HUES48 (cell line): ENCODE data around the gene C20orf144.

Experiments used
- H3K27ac ChIP-seq: one replicate; pipeline ENCODE4 v1.7.0; 2013; ENCODE audit warnings: low read depth, low read length, inconsistent platforms
- H3K27me3 ChIP-seq: 2 replicates; pipeline ENCODE4 v1.6.1; 2013; ENCODE audit warnings: mild to moderate bottlenecking, low read length; ENCODE audit not compliant: control insufficient read depth, insufficient read depth
- H3K36me3 ChIP-seq: 2 replicates; pipeline ENCODE4 v1.6.1; 2013; ENCODE audit warnings: low read length; ENCODE audit not compliant: control insufficient read depth, insufficient read depth
- H3K4me1 ChIP-seq: 2 replicates; pipeline ENCODE4 v1.6.1; 2013; ENCODE audit warnings: mild to moderate bottlenecking, low read length; ENCODE audit not compliant: control insufficient read depth, insufficient read depth
- H3K4me3 ChIP-seq: 2 replicates; pipeline ENCODE4 v1.5.1; 2013; ENCODE audit warnings: mild to moderate bottlenecking, low read depth, low read length
- H3K9ac ChIP-seq: 2 replicates; pipeline ENCODE4 v1.6.1; 2013; ENCODE audit warnings: mild to moderate bottlenecking, low read depth, low read length, moderate library complexity
- H3K9me3 ChIP-seq: 2 replicates; pipeline ENCODE4 v1.6.1; 2013; ENCODE audit warnings: low read length; ENCODE audit not compliant: control insufficient read depth, insufficient read depth

C20orf144 gene

GRCh38 chr20:33681288-33681687 lies 19.2 kb downstream of the C20orf144 start:
- Histone ChIP-seq H3K4me3 (no peak overlapping the region), H3K9me3 (no peaks in the 10 kb centered on the region), H3K9ac (no peak overlapping the region), H3K36me3 (peaks cover 44% of the 10 kb centered on the region), H3K27me3 (no peaks in the 10 kb centered on the region), H3K27ac (no peak overlapping the region), H3K4me1 (peaks cover 9% of the 10 kb centered on the region)

DNA sequence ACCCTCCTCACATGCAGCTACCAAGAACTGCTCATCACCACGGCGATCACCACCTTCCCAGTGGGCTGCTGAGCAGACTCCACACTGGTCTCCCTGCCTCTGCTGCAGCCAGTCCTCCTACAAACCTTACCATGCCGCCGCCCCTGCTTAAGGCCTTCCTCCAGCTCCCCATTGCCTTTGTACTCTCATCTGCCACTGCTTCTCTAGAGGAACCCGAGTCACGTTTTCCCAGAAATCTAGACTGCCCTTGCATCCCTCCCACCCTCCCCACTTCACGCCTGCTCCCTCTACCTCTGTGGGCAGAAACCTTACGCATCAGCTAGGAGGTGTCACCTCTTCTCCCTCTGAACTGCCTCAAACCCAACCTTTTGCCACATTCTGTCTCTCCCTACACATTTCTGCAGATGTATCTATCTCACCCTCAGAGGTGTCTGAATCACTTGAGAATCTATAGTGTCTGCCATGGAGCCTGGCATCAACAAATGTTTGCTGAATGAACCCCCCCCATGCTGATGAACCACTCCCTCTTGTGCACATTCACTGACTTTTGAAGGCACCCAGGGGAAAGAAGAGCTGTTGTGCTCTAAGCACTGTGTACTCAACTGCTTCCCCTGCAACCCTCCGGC lies 19.7 kb downstream of the C20orf144 start:
- Histone ChIP-seq H3K9me3 (no peaks in the 10 kb centered on the region), H3K9ac (no peak overlapping the region), H3K36me3 (peaks cover 38% of the 10 kb centered on the region), H3K27ac (no peak overlapping the region), H3K27me3 (no peaks in the 10 kb centered on the region), H3K4me3 (no peak overlapping the region), H3K4me1 (peaks cover 12% of the 10 kb centered on the region)

DNA sequence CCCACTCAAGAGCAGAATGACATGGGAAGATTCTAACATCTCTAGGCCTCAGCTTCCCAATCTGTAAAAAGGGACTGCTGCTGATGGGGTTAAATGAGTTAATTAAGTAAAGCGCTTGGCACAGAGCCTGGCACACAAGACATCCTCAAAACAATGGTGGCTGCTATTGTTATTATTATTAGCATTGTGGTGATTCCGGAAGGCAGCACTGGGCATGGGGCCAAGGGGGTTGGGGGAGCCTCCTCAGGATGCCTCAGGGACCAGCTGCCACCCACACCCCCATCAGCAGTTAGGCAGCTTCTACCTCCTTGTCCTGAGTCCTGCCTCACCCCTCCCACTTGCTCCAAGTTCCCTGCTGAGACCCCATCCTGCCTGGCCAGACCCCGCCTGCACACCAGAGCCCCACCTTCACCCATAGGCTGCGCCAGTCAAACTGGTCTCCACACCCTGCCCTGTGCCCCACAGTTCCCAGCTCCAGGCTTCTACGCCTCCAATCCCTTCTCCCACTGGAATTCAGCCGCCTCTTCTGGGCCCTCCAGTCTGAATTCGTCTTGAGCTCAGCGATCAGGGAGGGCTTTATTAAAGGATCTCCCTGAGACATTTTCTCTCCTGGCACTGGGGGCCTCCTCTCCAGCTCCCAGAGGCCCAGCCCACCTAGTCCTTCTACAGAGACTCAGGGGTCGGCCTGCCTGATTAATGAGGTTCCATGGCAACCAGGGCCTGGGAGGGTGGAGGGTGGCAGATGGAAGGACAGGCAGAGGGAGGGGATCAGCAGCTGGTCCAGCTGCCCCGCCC lies 22.6 kb downstream of the C20orf144 start:
- peak overlapping the region; percentile 66 for H3K27ac ChIP-seq
- no peaks in the 10 kb centered on the region for H3K9me3 ChIP-seq
- H3K36me3 ChIP-seq = peaks cover 10% of the 10 kb centered on the region
- peaks cover 14% of the 10 kb centered on the region for H3K4me1 ChIP-seq
- H3K4me3 ChIP-seq = peak overlapping the region; percentile 75
- peak overlapping the region; percentile 72; the same call in 1 of the 2 replicates for H3K9ac ChIP-seq
- H3K27me3 ChIP-seq = no peaks in the 10 kb centered on the region; the same call in 1 of the 2 replicates

GRCh38 chr20:33685328-33686099 lies 23.4 kb downstream of the C20orf144 start:
- Histone ChIP-seq H3K4me1 (peaks cover 14% of the 10 kb centered on the region), H3K27ac (peak overlapping the region; percentile 66)

GRCh38 chr20:33686100-33686983 lies 24.2 kb downstream of the C20orf144 start, which contains the start of gene E2F1:
Gene E2F1, minus strand, starts transcription at chr20:33686385. Its CDS starts 121 bp downstream, at chr20:33686264.
- H3K9ac ChIP-seq = peak within 1 kb of the TSS; percentile 72
- no peaks in the 10 kb centered on the region; the same call in 1 of the 2 replicates for H3K27me3 ChIP-seq
- peaks cover 14% of the 10 kb centered on the region for H3K4me1 ChIP-seq
- no peaks in the 10 kb centered on the region for H3K9me3 ChIP-seq
- H3K36me3 ChIP-seq = no peaks in the 10 kb centered on the region; the same call in 1 of the 2 replicates
- peak within 1 kb of the TSS; percentile 75 for H3K4me3 ChIP-seq
- peak within 1 kb of the TSS; percentile 66 for H3K27ac ChIP-seq

More at GRCh38 chr20:33685328-33686099, 23.4 kb downstream of the C20orf144 start:
- Histone ChIP-seq H3K9ac (peak overlapping the region; percentile 72), H3K4me3 (peak overlapping the region; percentile 75), H3K9me3 (no peaks in the 10 kb centered on the region), H3K27me3 (no peaks in the 10 kb centered on the region; the same call in 1 of the 2 replicates), H3K36me3 (peaks cover 3% of the 10 kb centered on the region; the same call in 1 of the 2 replicates)

DNA sequence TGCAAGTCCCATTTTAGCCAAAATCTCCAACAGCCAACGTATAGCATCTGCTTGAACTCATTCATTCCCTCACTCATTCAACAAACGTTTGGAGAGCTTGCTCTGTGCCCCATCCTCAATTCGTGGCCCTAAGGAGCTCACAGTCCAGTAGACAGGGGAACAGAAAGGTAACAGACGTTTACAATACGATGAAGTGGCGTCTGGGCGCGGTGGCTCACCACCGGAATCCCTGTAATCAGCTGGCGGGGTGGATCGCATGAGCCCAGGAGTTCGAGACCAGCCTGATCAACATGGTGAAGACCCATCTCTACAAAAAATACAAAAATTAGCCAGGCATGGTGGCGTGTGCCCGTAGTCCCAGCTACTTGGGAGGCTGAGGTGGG lies 24.8 kb downstream of the C20orf144 start:
- Histone ChIP-seq H3K27ac (peak overlapping the region; percentile 35), H3K4me3 (peak overlapping the region; percentile 51; the same call in 1 of the 2 replicates)

DNA sequence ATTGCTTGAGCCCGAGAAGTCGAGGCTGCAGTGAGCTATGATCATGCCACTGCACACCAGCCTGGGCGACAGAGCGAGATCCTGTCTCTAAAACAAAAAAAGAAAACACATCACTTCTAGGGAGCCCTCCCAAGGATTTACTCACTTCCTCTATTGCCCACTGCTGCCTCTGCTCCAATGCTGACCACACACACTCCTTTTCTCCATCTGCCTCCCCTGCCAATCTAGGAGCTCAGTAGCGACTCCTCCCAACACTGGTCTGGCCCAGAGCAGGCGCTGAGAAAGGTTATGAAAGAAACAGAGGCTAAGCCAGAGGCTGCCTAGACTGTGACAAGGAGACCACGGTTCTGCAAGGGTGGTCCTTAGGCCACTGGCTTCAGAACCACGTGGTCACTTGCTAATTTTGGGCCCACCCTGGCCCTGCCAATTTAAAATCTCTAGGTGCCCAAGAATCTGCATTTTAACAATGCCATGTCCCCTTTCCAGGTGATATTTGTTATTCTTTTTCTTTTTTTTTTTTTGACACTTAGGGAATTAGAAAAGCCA lies 25.3 kb downstream of the C20orf144 start:
- Histone ChIP-seq H3K36me3 (no peaks in the 10 kb centered on the region; the same call in 1 of the 2 replicates), H3K9ac (no peak overlapping the region), H3K27ac (no peak overlapping the region), H3K4me1 (peaks cover 14% of the 10 kb centered on the region), H3K9me3 (no peaks in the 10 kb centered on the region), H3K4me3 (no peak overlapping the region), H3K27me3 (no peaks in the 10 kb centered on the region; the same call in 1 of the 2 replicates)

More for the DNA sequence above, 24.8 kb downstream of the C20orf144 start:
- H3K36me3 ChIP-seq = no peaks in the 10 kb centered on the region; the same call in 1 of the 2 replicates
- no peak overlapping the region for H3K9ac ChIP-seq
- H3K27me3 ChIP-seq = no peaks in the 10 kb centered on the region; the same call in 1 of the 2 replicates
- H3K9me3 ChIP-seq = no peaks in the 10 kb centered on the region
- peaks cover 14% of the 10 kb centered on the region for H3K4me1 ChIP-seq

DNA sequence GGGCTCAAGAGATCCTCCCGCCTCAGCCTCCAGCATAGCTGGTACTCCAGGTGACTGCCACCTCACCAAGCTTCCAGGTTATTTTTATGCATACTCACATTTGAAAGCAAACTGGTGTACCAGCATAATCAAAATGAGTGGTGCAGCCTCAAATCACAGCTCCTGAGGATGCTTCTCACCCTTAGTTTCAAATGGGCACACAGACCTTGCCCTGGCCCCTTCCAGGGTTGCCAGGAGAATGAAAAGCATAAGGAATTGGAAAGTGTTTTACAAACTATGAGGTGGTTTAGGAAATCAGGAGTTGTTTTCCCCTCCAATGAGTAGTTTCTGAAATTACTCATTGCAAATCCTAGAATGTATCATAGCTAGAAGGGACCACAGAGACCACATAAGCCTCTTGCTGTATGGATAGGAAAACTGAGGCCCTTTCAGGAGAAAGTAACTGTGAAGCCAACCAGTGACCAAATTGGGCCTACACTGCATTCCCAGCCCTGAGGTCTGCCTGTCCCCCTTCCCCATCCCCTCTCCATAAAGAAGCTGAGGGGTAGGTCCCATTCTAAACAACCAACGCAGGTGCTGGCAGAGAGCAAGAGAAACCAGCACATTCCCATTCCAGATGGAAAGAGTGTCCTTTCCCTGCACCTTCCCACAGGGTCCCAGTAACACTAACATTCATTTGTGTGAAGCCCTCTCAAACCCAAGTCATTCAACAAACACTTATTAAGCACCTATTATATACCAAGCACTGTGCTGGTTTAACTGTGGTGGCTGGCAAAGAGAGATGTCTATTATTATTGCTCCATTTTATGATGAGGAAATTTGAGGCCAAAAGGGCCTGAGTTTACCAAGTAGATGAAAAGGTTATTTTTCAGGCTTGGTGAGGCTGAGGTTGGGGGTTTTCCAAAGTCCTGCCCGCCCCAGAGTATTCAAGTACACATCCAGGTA lies 26.1 kb downstream of the C20orf144 start:
- no peaks in the 10 kb centered on the region for H3K9me3 ChIP-seq
- no peak overlapping the region for H3K9ac ChIP-seq
- H3K4me3 ChIP-seq = no peak overlapping the region
- H3K27ac ChIP-seq = no peak overlapping the region
- H3K36me3 ChIP-seq = no peaks in the 10 kb centered on the region
- H3K4me1 ChIP-seq = peaks cover 14% of the 10 kb centered on the region
- H3K27me3 ChIP-seq = no peaks in the 10 kb centered on the region; the same call in 1 of the 2 replicates

DNA sequence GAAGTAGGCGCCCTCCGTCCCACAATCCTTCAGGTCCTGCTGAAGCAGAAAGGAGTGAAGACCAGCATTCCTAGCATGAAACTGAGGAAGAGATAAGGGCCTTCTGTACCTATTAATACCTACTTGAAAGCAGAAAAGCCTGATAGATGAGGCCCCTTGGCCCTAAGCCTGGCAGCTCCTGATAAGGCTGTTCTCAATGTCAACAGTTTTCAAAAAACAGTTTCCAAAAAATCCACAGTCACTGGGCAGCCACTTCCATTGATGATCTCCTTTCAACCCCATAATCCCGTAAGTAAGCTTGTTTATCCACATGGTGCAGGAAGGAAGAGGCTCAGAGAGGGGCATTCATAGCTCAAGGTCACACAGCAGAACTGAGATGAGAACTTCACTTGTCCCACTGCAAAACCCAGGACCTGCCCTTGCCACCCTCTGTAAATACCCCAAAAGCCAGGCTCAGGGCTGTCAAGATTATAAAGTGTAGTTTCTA lies 26.9 kb downstream of the C20orf144 start:
- no peak overlapping the region for H3K27ac ChIP-seq
- no peaks in the 10 kb centered on the region; the same call in 1 of the 2 replicates for H3K27me3 ChIP-seq
- no peak overlapping the region for H3K4me3 ChIP-seq
- H3K36me3 ChIP-seq = no peaks in the 10 kb centered on the region
- no peaks in the 10 kb centered on the region for H3K9me3 ChIP-seq
- H3K4me1 ChIP-seq = peaks cover 18% of the 10 kb centered on the region
- H3K9ac ChIP-seq = no peak overlapping the region
